Liver (tissue), 3 donors: ENCODE data around the gene ARL5B.

Experiments used
- EGR1 ChIP-seq, 2 donors: IDR thresholded peaks; 2 replicates each; pipeline ENCODE4 v1.6.1; 2016 to 2018; ENCODE audit warnings: antibody characterized with exemption in 2 of 2, low read depth in 2 of 2
- GABPA ChIP-seq, 2 donors: IDR thresholded peaks in 1 of 2; conservative IDR thresholded peaks in 1 of 2; 2 replicates each; pipeline ENCODE4 v1.6.1; 2016; ENCODE audit warnings: antibody characterized with exemption in 2 of 2, mild to moderate bottlenecking in 1 of 2, moderate library complexity in 1 of 2
- RAD21 ChIP-seq, 2 donors: IDR thresholded peaks; 2 replicates each; pipeline ENCODE4 v1.6.1; 2016; ENCODE audit warnings: antibody characterized with exemption in 2 of 2, mild to moderate bottlenecking in 2 of 2
- SP1 ChIP-seq: IDR thresholded peaks from 2 replicates; pipeline ENCODE4 v1.6.1; 2018; ENCODE audit warnings: antibody characterized with exemption, mild to moderate bottlenecking
- YY1 ChIP-seq: IDR thresholded peaks from 2 replicates; pipeline ENCODE4 v1.6.1; 2016; ENCODE audit warnings: antibody characterized with exemption, mild to moderate bottlenecking
- TF ChIP-seq, protein P1 (sequence below): IDR thresholded peaks from 2 replicates; pipeline ENCODE4 v1.6.1; 2016; ENCODE audit warnings: antibody characterized with exemption
- TF ChIP-seq, protein P2 (sequence below): fragments of 150-350 bp; IDR thresholded peaks from 2 replicates; pipeline ENCODE4 v1.5.1; 2017; ENCODE audit warnings: improper control_type of control experiment, low read depth, low read length; ENCODE audit not compliant: missing input control
- TF ChIP-seq, protein P3 (sequence below): IDR thresholded peaks from 2 replicates; pipeline ENCODE4 v1.6.1; 2016; ENCODE audit warnings: antibody characterized with exemption
- donor health status: healthy.
- donor health status: healthy.

DNA sequence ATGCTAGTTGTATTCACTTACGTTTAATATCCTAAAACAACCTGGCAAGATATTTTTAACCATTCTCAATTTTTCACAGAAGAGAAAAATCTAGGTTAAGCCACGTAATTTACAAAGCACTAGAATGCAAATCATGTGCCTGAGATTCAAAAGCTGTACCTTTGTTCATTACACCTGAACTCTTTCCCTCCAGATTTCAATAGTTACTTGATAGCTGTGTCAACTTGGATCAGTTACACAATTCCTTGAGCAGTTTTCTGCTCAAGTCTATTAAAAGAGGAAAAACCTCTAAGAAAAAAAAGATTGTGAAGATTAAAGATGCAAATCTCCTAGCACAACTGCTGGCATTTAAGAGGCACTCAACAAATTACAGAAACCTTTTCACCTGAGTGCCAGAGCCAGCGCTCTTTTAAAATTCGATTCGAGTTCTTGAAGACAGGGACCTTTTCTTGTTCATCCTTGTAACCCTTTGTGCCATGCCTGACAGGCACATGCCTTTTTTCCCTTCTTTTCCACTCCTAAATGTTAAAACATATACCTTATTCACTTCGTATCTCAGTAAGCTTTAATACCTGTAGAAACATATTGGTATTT lies 8.7 kb upstream of the ARL5B start:
- TF ChIP-seq EGR1 (IDR thresholded peaks at IDR 0.05; ENCODE audit: low read depth in 2 of 2): no peak
- TF ChIP-seq, protein P1, sequence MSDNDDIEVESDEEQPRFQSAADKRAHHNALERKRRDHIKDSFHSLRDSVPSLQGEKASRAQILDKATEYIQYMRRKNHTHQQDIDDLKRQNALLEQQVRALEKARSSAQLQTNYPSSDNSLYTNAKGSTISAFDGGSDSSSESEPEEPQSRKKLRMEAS: no peak
- TF ChIP-seq, protein P2, sequence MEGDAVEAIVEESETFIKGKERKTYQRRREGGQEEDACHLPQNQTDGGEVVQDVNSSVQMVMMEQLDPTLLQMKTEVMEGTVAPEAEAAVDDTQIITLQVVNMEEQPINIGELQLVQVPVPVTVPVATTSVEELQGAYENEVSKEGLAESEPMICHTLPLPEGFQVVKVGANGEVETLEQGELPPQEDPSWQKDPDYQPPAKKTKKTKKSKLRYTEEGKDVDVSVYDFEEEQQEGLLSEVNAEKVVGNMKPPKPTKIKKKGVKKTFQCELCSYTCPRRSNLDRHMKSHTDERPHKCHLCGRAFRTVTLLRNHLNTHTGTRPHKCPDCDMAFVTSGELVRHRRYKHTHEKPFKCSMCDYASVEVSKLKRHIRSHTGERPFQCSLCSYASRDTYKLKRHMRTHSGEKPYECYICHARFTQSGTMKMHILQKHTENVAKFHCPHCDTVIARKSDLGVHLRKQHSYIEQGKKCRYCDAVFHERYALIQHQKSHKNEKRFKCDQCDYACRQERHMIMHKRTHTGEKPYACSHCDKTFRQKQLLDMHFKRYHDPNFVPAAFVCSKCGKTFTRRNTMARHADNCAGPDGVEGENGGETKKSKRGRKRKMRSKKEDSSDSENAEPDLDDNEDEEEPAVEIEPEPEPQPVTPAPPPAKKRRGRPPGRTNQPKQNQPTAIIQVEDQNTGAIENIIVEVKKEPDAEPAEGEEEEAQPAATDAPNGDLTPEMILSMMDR: no peak
- no peak for TF ChIP-seq SP1
- no peak for TF ChIP-seq YY1
- no peak for TF ChIP-seq RAD21 (IDR thresholded peaks at IDR 0.05)
- TF ChIP-seq, protein P3, sequence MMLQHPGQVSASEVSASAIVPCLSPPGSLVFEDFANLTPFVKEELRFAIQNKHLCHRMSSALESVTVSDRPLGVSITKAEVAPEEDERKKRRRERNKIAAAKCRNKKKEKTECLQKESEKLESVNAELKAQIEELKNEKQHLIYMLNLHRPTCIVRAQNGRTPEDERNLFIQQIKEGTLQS: no peak
- no peak for TF ChIP-seq GABPA (IDR thresholded peaks at IDR 0.05 in 1 of 2, conservative IDR thresholded peaks at IDR 0.05 in 1 of 2)
